Measurements from ENCODE around the gene DISC1.

DNA sequence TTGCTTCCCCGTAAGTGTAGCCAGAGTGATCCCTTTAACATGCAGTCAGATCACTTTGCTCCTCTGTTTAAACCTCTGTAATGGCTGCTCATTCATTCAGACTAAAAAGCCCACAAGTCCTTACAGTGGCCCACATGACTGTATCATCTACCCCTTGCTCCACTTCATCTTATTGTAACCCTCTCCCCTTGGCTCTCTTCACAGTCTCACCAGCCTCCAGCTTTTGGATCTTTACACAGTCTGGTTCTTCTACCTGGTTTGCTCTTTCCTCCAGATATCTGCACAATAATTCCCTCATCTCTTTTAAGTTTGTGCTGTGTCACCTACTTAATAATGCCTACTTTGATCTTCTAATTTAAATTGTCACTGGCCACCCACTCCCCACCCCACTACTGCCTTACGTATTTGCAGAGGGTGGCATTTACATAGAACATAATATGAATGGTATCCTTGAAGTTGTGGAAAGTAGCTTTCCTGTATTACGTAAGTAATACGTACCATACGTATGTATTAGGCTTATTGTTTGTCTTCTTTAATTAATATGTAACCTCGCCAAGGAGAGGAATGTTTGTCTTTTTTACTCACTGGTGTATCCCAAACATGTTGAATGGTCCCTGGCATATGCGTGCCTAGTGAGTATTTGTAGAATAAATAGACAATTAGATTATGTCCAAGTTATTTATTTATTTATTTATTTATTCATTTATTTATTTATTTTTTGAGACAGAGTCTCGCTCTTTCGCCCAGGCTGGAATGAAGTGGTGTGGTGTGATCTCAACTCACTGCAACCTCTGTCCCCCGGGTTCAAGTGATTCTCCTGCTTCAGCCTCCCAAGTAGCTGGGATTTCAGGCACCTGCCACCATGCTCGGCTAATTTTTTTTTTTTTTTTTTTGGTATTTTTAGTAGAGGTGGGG is 49.5 kb upstream of the DISC1 start:
- TF ChIP-seq, protein P1, sequence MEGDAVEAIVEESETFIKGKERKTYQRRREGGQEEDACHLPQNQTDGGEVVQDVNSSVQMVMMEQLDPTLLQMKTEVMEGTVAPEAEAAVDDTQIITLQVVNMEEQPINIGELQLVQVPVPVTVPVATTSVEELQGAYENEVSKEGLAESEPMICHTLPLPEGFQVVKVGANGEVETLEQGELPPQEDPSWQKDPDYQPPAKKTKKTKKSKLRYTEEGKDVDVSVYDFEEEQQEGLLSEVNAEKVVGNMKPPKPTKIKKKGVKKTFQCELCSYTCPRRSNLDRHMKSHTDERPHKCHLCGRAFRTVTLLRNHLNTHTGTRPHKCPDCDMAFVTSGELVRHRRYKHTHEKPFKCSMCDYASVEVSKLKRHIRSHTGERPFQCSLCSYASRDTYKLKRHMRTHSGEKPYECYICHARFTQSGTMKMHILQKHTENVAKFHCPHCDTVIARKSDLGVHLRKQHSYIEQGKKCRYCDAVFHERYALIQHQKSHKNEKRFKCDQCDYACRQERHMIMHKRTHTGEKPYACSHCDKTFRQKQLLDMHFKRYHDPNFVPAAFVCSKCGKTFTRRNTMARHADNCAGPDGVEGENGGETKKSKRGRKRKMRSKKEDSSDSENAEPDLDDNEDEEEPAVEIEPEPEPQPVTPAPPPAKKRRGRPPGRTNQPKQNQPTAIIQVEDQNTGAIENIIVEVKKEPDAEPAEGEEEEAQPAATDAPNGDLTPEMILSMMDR (conservative IDR thresholded peaks at IDR 0.05; ENCODE audit: low read depth in 2 of 2), result no peak
- no peak for TF ChIP-seq NANOG (IDR thresholded peaks at IDR 0.05; ENCODE audit: borderline replicate concordance)
- TF ChIP-seq POLR2AphosphoS5 (IDR thresholded peaks at IDR 0.05; ENCODE audit: low read depth), result no peak
- TF ChIP-seq, protein P2, sequence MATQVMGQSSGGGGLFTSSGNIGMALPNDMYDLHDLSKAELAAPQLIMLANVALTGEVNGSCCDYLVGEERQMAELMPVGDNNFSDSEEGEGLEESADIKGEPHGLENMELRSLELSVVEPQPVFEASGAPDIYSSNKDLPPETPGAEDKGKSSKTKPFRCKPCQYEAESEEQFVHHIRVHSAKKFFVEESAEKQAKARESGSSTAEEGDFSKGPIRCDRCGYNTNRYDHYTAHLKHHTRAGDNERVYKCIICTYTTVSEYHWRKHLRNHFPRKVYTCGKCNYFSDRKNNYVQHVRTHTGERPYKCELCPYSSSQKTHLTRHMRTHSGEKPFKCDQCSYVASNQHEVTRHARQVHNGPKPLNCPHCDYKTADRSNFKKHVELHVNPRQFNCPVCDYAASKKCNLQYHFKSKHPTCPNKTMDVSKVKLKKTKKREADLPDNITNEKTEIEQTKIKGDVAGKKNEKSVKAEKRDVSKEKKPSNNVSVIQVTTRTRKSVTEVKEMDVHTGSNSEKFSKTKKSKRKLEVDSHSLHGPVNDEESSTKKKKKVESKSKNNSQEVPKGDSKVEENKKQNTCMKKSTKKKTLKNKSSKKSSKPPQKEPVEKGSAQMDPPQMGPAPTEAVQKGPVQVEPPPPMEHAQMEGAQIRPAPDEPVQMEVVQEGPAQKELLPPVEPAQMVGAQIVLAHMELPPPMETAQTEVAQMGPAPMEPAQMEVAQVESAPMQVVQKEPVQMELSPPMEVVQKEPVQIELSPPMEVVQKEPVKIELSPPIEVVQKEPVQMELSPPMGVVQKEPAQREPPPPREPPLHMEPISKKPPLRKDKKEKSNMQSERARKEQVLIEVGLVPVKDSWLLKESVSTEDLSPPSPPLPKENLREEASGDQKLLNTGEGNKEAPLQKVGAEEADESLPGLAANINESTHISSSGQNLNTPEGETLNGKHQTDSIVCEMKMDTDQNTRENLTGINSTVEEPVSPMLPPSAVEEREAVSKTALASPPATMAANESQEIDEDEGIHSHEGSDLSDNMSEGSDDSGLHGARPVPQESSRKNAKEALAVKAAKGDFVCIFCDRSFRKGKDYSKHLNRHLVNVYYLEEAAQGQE (IDR thresholded peaks at IDR 0.05; ENCODE audit: unreplicated experiment), result no peak
